Fibroblast of mammary gland (primary cell): ENCODE data around the gene MEX3D.

Experiments used
- DNase-seq: peaks from one replicate; pipeline ENCODE4 v3.0.0-alpha.2; 2010; ENCODE audit warnings: low read depth
- H3K4me3 ChIP-seq: 2 replicates; pipeline ENCODE4 v1.5.1; 2011; ENCODE audit warnings: low read depth, mild to moderate bottlenecking, low read length, moderate library complexity; ENCODE audit not compliant: control insufficient read depth
- CTCF ChIP-seq: conservative IDR thresholded peaks from 2 replicates; pipeline ENCODE4 v1.5.1; 2011; ENCODE audit warnings: low read depth, low read length, inconsistent platforms; ENCODE audit not compliant: control insufficient read depth, insufficient read depth

MEX3D gene

GRCh38 chr19:1585243-1585580 lies 17.1 kb upstream of the MEX3D start:
- DNase-seq, result no peak
- no peak for TF ChIP-seq CTCF
- no peak overlapping the region for H3K4me3 ChIP-seq

- H3K4me3 ChIP-seq, result no peak overlapping the region
- no peak for TF ChIP-seq CTCF
- no peak for DNase-seq
Measured at GRCh38 chr19:1584500-1585242, 16.5 kb upstream of the MEX3D start.

- no peak for DNase-seq
- TF ChIP-seq CTCF, result no peak
- no peak overlapping the region for H3K4me3 ChIP-seq
Measured at GRCh38 chr19:1582201-1582600, 14.1 kb upstream of the MEX3D start.

- TF ChIP-seq CTCF, result no peak
- H3K4me3 ChIP-seq, result no peak overlapping the region
- no peak for DNase-seq
Measured at GRCh38 chr19:1580957-1581356, 12.8 kb upstream of the MEX3D start.

- no peak for DNase-seq
- TF ChIP-seq CTCF, result no peak
- no peak overlapping the region for H3K4me3 ChIP-seq
Measured at GRCh38 chr19:1580382-1580781, 12.3 kb upstream of the MEX3D start.

- H3K4me3 ChIP-seq, result no peak overlapping the region
- DNase-seq, result no peak
- TF ChIP-seq CTCF, result no peak
Measured at GRCh38 chr19:1579222-1579621, 11.1 kb upstream of the MEX3D start.
